Stimulated activated CD4-positive, alpha-beta T cell treated with anti-CD3 and anti-CD28 coated beads, TNF-alpha, amount 100 ng/mL, for 48 hours (primary cell): ENCODE data around the gene TMEM150B.

Experiments
- DNase-seq, 3 donors: peaks; one replicate each; pipeline ENCODE4 v3.0.0-alpha.2; 2020; ENCODE audit warnings: low read depth in 3 of 3

Gene TMEM150B

GRCh38 chr19:55325172-55325571 lies at the start of gene TMEM150B:
TSS of gene TMEM150B (minus strand) at chr19:55325341. CDS start at chr19:55321036, 4,305 bp downstream.
- no peak for DNase-seq

- DNase-seq, result no peak
Measured at GRCh38 chr19:55373993-55374757, 49.0 kb upstream of the TMEM150B start.

- no peak for DNase-seq
Measured at GRCh38 chr19:55373306-55373992, 48.3 kb upstream of the TMEM150B start.

GRCh38 chr19:55372316-55373081 lies 47.4 kb upstream of the TMEM150B start:
- DNase-seq, result no peak

- DNase-seq, result no peak
Measured at GRCh38 chr19:55370305-55370988, 45.3 kb upstream of the TMEM150B start, which contains the start of gene IL11. TSS of gene IL11 (minus strand) at chr19:55370463. CDS start at chr19:55370310, 153 bp downstream.

- no peak for DNase-seq
Measured at GRCh38 chr19:55369653-55370304, 44.6 kb upstream of the TMEM150B start.

GRCh38 chr19:55368701-55369563 lies 43.8 kb upstream of the TMEM150B start:
- no peak for DNase-seq

- no peak for DNase-seq
Measured at GRCh38 chr19:55368106-55368505, 43.0 kb upstream of the TMEM150B start.

GRCh38 chr19:55366790-55367189 lies 41.6 kb upstream of the TMEM150B start:
- no peak for DNase-seq

GRCh38 chr19:55365964-55366363 lies 40.8 kb upstream of the TMEM150B start:
- no peak for DNase-seq

GRCh38 chr19:55365245-55365644 lies 40.1 kb upstream of the TMEM150B start:
- no peak for DNase-seq

GRCh38 chr19:55362990-55363716 lies 38.0 kb upstream of the TMEM150B start, which contains the start of gene GARIN5B:
TSS of gene GARIN5B (minus strand) at chr19:55363260. CDS start at chr19:55363066, 194 bp downstream.
- no peak for DNase-seq

GRCh38 chr19:55362174-55362989 lies 37.2 kb upstream of the TMEM150B start:
- no peak for DNase-seq

- DNase-seq, result no peak
Measured at GRCh38 chr19:55360902-55361301, 35.8 kb upstream of the TMEM150B start.

- no peak for DNase-seq
Measured at GRCh38 chr19:55358943-55359908, 34.1 kb upstream of the TMEM150B start.

- no peak for DNase-seq
Measured at GRCh38 chr19:55358493-55358892, 33.4 kb upstream of the TMEM150B start.

GRCh38 chr19:55355213-55355821 lies 30.2 kb upstream of the TMEM150B start:
- DNase-seq, result no peak
